Right lobe of liver (tissue), 6 donors: ENCODE measurements around the gene PIGR. TPM values are rescaled to one million over a fixed set of nuclear protein-coding genes. Genes with fewer than 3 reads are reported as not detected.

Source experiments
- ATAC-seq, 4 donors: fragments of 200-7000 bp; cut with Tn5 transposase; one replicate each; pipeline ENCODE4 v1.9.1; 2020; ENCODE audit warnings: mild to moderate bottlenecking in 4 of 4, moderate library complexity in 4 of 4
- DNase-seq, 3 donors: peaks; one replicate each; pipeline ENCODE4 v3.0.0-alpha.2; 2020
- H3K27ac ChIP-seq, 3 donors: fragments of 200-600 bp; one replicate each; pipeline ENCODE4 v1.8.0; 2022
- H3K27me3 ChIP-seq, 2 donors: fragments of 200-600 bp; one replicate each; pipeline ENCODE4 v1.8.0; 2022
- H3K36me3 ChIP-seq, 4 donors: fragments of 200-600 bp; sonication (generic) in 1 of 4; one replicate each; pipeline versions ENCODE4 v1.5.1 to v1.8.0; 2017 to 2022; ENCODE audit warnings: control low read depth in 1 of 4
- H3K4me1 ChIP-seq, 4 donors: fragments of 200-600 bp; sonication (generic) in 1 of 4; one replicate each; pipeline versions ENCODE4 v1.5.1 to v1.8.0; 2017 to 2022; ENCODE audit warnings: control low read depth in 1 of 4
- H3K4me3 ChIP-seq, 3 donors: fragments of 200-600 bp; one replicate each; pipeline ENCODE4 v1.8.0; 2022
- H3K9me3 ChIP-seq, 4 donors: fragments of 200-600 bp; sonication (generic) in 1 of 4; one replicate each; pipeline versions ENCODE4 v1.5.1 to v1.8.0; 2017 to 2022; ENCODE audit warnings: control low read depth in 1 of 4
- CTCF ChIP-seq, 4 donors: fragments of 200-600 bp in 3 of 4; fragments of 450-650 bp in 1 of 4; IDR thresholded peaks; one replicate each; pipeline versions ENCODE4 v1.5.1 to v1.8.0; 2016 to 2022; ENCODE audit warnings: antibody characterized with exemption in 4 of 4, mild to moderate bottlenecking in 2 of 4
- POLR2A ChIP-seq: fragments of 450-650 bp; IDR thresholded peaks from one replicate; pipeline ENCODE4 v1.6.1; 2017; ENCODE audit warnings: antibody characterized with exemption, mild to moderate bottlenecking
- WGBS: methylation state at CpG from one replicate; pipeline ENCODE4 v1.1.6; 2018; ENCODE audit warnings: low coverage, low lambda C conversion rate; ENCODE audit not compliant: insufficient coverage; ENCODE audit errors: missing lambda C conversion rate; 5-methylcytosine and 5-hydroxymethylcytosine counted together
- intact Hi-C, 2 donors: fragments of 100-400 bp; cut with DNase I; formaldehyde crosslinking; loops; one replicate each; pipeline versions ENCODE4 v1.11.2 to v1.14.1; 2022
- total RNA-seq, 6 experiments: library from RNA; depleted of rRNA in 2 of 6; stranded (reverse); fragments of >200 nt in 2 of 6; fragmentation: NEBNext Ultra II Directional in 3 of 6; extraction: Animal tissue kit (Norgen Biotek cat#: 25700) in 3 of 6; gene quantifications; one replicate each; pipeline versions ENCODE4 v1.1.0 to v1.2.4, GENCODE V29; 2016 to 2023
- donor health status: DM: no; HTN: yes; CAD: no.
- donor health status: DM: no; HTN: no; CAD: no.
- donor health status: DM: no; HTN: no; CAD: no.
- donor health status: DM: no; HTN: yes; CAD: no.
- donor health status: DM: no; HTN: yes; CAD: no.

PIGR gene
- total RNA-seq, 6 experiments from 2014 or later = 20.6 to 134 (median 85.1) TPM

DNA sequence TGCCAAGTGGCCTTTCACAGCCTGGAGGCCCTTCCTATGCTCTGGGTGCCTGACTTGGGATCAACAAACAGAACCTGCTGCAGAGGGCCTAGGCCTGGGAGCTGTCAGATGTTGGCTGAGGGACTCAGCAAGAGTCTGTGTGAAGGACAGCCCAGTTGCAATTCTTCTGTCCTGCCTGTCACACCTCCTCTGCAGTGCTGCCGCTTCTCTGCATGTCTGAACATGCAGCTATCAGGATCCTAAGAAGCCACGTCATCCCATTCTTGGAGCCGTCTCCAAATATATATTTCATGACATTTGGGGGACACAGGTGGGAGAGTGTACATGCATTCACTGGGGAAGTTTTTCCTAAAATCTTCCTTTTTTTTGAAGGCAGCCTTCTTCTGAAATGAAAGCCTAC is 15.4 kb upstream of the PIGR start:
- no peak overlapping the region for H3K27ac ChIP-seq
- H3K4me1 ChIP-seq = no peaks in the 10 kb centered on the region
- intact Hi-C loops = no loop called here
- no peak for ATAC-seq
- no peak overlapping the region for H3K4me3 ChIP-seq
- H3K36me3 ChIP-seq = no peaks in the 10 kb centered on the region
- DNase-seq = no peak
- 80% methylated on average over 1 of the region's 3 CpGs for WGBS
- no peaks in the 10 kb centered on the region for H3K27me3 ChIP-seq
- TF ChIP-seq CTCF (IDR thresholded peaks at IDR 0.05) (no peak), POLR2A (no peak)
- no peaks in the 10 kb centered on the region for H3K9me3 ChIP-seq

DNA sequence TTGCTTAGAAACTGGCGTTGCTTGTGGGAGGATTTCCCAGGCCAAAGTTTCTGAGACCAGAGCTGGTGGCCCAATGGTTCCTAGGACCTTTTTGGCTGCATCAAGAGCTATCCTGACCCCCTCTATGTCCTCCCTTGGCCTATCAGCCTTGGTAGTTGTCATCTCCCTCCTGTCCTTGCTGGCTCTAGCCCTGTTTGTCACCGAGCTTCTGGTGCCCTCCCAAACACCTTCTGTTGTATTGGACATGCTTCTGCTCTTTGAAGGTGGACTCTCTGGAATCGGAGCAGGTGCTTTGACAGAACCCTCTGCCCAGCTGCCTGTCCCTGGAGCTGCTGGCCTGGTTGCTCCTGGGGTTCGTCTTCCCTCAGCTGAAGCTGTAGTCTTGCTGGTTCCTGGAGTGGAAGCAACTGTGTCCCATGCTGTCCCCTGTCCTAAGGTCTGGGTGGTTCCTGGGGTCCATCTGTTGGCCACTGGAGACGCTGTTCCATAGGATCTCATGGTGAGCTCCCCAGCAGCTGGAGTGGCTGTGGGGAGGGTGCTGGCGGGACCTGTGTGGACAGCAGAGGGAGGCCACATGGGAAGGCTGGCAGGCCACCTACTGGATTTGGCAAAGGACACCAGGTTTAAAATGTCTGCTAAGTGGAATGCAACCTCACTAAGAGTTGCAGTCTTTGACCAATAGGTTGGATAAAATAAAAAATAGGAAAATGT is 14.6 kb upstream of the PIGR start:
- no peak overlapping the region for H3K27ac ChIP-seq
- WGBS = 80% methylated on average over 1 of the region's 6 CpGs
- H3K36me3 ChIP-seq = no peaks in the 10 kb centered on the region
- intact Hi-C loops = no loop called here
- H3K9me3 ChIP-seq = no peaks in the 10 kb centered on the region
- TF ChIP-seq POLR2A (no peak), CTCF (IDR thresholded peaks at IDR 0.05) (no peak)
- no peak for ATAC-seq
- DNase-seq = no peak
- peaks cover 0 to 7% (median under 1%) of the 10 kb centered on the region in 4 donors for H3K4me1 ChIP-seq
- no peaks in the 10 kb centered on the region for H3K27me3 ChIP-seq
- H3K4me3 ChIP-seq = no peak overlapping the region

GRCh38 chr1:206958144-206958543 is 11.9 kb upstream of the PIGR start:
- intact Hi-C loops = no loop called here
- DNase-seq = no peak
- no peak overlapping the region for H3K27ac ChIP-seq
- H3K4me3 ChIP-seq = no peak overlapping the region
- TF ChIP-seq POLR2A = no peak
- TF ChIP-seq CTCF (IDR thresholded peaks at IDR 0.05) = no peak
- 80% methylated on average over 1 of the region's 2 CpGs for WGBS
- ATAC-seq = no peak
- peaks cover 0 to 34% (median 14%) of the 10 kb centered on the region in 4 donors for H3K4me1 ChIP-seq
- no peaks in the 10 kb centered on the region for H3K36me3 ChIP-seq
- no peaks in the 10 kb centered on the region for H3K27me3 ChIP-seq
- no peaks in the 10 kb centered on the region for H3K9me3 ChIP-seq

GRCh38 chr1:206957639-206958038 is 11.4 kb upstream of the PIGR start:
- Histone ChIP-seq H3K4me1 (peaks cover 0 to 39% (median 17%) of the 10 kb centered on the region in 4 donors), H3K36me3 (no peaks in the 10 kb centered on the region), H3K9me3 (no peaks in the 10 kb centered on the region), H3K27ac (no peak overlapping the region), H3K4me3 (no peak overlapping the region), H3K27me3 (no peaks in the 10 kb centered on the region)
- intact Hi-C loops = no loop called here
- no peak for ATAC-seq
- TF ChIP-seq CTCF (IDR thresholded peaks at IDR 0.05) (no peak), POLR2A (no peak)
- DNase-seq = no peak
- WGBS = 60% methylated on average over 3 of the region's 5 CpGs
